HG02798 (cell line): Measurements from ENCODE around the gene RAD23A.

ENCODE experiments used
- ATAC-seq: cut with Tn5 transposase; IDR thresholded peaks from one replicate; pipeline ENCODE4 v1.9.1; 2021; ENCODE audit warnings: mild to moderate bottlenecking; ENCODE audit not compliant: unreplicated experiment, poor library complexity

The RAD23A gene

GRCh38 chr19:13001166-13001501, 55.5 kb downstream of the RAD23A start:
- ATAC-seq = no peak

DNA sequence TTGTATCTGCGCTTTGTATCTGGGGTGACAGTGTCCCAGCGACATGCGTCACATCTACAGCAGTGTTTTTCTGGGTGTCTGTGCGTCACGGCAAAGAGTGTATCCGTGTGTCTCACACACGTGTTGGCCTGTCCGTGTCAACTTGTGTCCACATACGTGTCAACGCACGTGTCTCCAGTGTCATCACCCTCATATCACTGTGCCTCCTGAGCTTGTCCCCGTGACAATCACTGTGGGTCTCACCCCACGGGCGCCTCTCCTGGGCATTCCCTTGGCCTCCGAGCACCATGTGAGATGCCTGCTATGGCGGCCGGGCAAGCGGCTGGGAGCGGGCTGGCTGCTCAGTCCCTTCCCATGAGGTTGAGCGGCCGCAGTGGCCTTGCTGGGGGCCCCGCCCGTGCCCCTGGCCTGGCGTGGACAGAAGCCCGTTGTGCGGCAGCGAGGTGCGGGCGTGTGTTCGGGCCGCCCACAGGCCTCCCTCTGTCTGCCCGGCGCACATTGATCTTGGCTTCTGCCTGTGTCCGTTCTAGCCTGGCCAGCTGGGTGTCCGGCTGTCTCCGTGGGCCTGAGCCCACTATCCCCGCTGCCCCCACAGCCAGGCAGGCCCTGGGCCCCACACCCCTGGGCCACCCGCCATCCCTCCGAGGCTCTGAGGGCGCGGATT, 56.0 kb downstream of the RAD23A start:
- no peak for ATAC-seq

GRCh38 chr19:13002166-13002898, 56.7 kb downstream of the RAD23A start:
- ATAC-seq = no peak

GRCh38 chr19:13003081-13003480, 57.4 kb downstream of the RAD23A start:
- no peak for ATAC-seq
